CD14-positive monocyte (primary cell): Measurements from ENCODE around the gene HSPB9. TPM values are rescaled to one million over a fixed set of nuclear protein-coding genes. Genes with fewer than 3 reads are reported as not detected.
A peak's percentile ranks its signal among the peaks of the same experiment; 100 is the strongest.

Experiments used
- DNase-seq, 3 donors: peaks; one replicate each; pipeline ENCODE4 v3.0.0-alpha.2; 2011 to 2022
- H2AFZ ChIP-seq: 2 replicates; pipeline ENCODE4 v1.6.0; 2012; ENCODE audit warnings: mild to moderate bottlenecking, low read depth, low read length, inconsistent platforms; ENCODE audit not compliant: insufficient read depth, poor library complexity, severe bottlenecking
- H3K27ac ChIP-seq, 2 donors: 1 replicate in 1 of 2; 2 replicates in 1 of 2; pipeline ENCODE4 v1.5.1; 2012 to 2013; ENCODE audit warnings: low read length in 2 of 2, control low read depth in 1 of 2, inconsistent platforms in 1 of 2, low read depth in 1 of 2, mild to moderate bottlenecking in 1 of 2
- H3K27me3 ChIP-seq, 2 donors: one replicate each; pipeline versions ENCODE4 v1.6.0 to v1.6.1; 2011 to 2013; ENCODE audit warnings: low read length in 2 of 2; ENCODE audit not compliant: control insufficient read depth in 2 of 2, insufficient read depth in 2 of 2
- H3K36me3 ChIP-seq, 2 donors: replicated peaks in 1 of 2; 1 replicate in 1 of 2; 2 replicates in 1 of 2; pipeline versions ENCODE4 v1.5.1 to v1.6.1; 2012 to 2013; ENCODE audit warnings: low read length in 2 of 2, control low read depth in 1 of 2, inconsistent platforms in 1 of 2, mild to moderate bottlenecking in 1 of 2; ENCODE audit not compliant: insufficient read depth in 2 of 2, control insufficient read depth in 1 of 2
- H3K4me1 ChIP-seq, 2 donors: 1 replicate in 1 of 2; 2 replicates in 1 of 2; pipeline versions ENCODE4 v1.5.1 to v1.6.1; 2012 to 2013; ENCODE audit warnings: low read length in 2 of 2, control low read depth in 1 of 2, inconsistent platforms in 1 of 2, mild to moderate bottlenecking in 1 of 2, moderate library complexity in 1 of 2; ENCODE audit not compliant: insufficient read depth in 2 of 2, control insufficient read depth in 1 of 2
- H3K4me2 ChIP-seq: replicated peaks from 2 replicates; pipeline ENCODE3; 2012; ENCODE audit warnings: low read length, moderate library complexity, mild to moderate bottlenecking; ENCODE audit not compliant: poor library complexity, severe bottlenecking; ENCODE audit errors: extremely low read depth
- H3K4me3 ChIP-seq, 3 experiments: fragments of 200-600 bp in 1 of 3; sonication (generic) in 1 of 3; replicated peaks in 1 of 3; 1 replicate in 2 of 3; 2 replicates in 1 of 3; pipeline ENCODE4 v1.5.1; 2011 to 2013; ENCODE audit warnings: low read length in 3 of 3, mild to moderate bottlenecking in 3 of 3, control low read depth in 2 of 3, low read depth in 2 of 3, inconsistent platforms in 1 of 3, moderate library complexity in 1 of 3
- H3K79me2 ChIP-seq: 2 replicates; pipeline ENCODE4 v1.6.0; 2012; ENCODE audit warnings: mild to moderate bottlenecking, control low read depth, inconsistent platforms, low read length, moderate library complexity; ENCODE audit not compliant: insufficient read depth
- H3K9ac ChIP-seq: 2 replicates; pipeline ENCODE4 v1.6.0; 2017; ENCODE audit warnings: low read length, mild to moderate bottlenecking; ENCODE audit not compliant: insufficient read depth, poor library complexity, severe bottlenecking
- H3K9me3 ChIP-seq, 2 donors: replicated peaks in 1 of 2; 1 replicate in 1 of 2; 2 replicates in 1 of 2; pipeline versions ENCODE4 v1.5.1 to v1.6.1; 2012 to 2013; ENCODE audit warnings: low read length in 2 of 2, control low read depth in 1 of 2; ENCODE audit not compliant: control insufficient read depth in 1 of 2, insufficient read depth in 1 of 2
- H4K20me1 ChIP-seq: 2 replicates; pipeline ENCODE4 v1.6.0; 2012; ENCODE audit warnings: mild to moderate bottlenecking, low read length, control low read depth, moderate library complexity; ENCODE audit not compliant: insufficient read depth
- H3K27ac Mint-ChIP-seq, 7 donors: one replicate each; pipeline ENCODE4 v1.8.0; 2020; ENCODE audit warnings: mild to moderate bottlenecking in 7 of 7, mixed read lengths in 7 of 7, moderate library complexity in 6 of 7, inconsistent platforms in 2 of 7
- H3K27me3 Mint-ChIP-seq, 3 donors: one replicate each; pipeline ENCODE4 v1.8.0; 2021 to 2022; ENCODE audit warnings: low read depth in 3 of 3, mild to moderate bottlenecking in 3 of 3, mixed read lengths in 3 of 3, moderate library complexity in 3 of 3, inconsistent platforms in 1 of 3
- H3K36me3 Mint-ChIP-seq, 2 donors: one replicate each; pipeline ENCODE4 v1.8.0; 2020; ENCODE audit warnings: mixed read lengths in 2 of 2, inconsistent platforms in 1 of 2, mild to moderate bottlenecking in 1 of 2
- H3K4me1 Mint-ChIP-seq: one replicate; pipeline ENCODE4 v1.8.0; 2020; ENCODE audit warnings: mild to moderate bottlenecking, mixed read lengths
- H3K4me3 Mint-ChIP-seq, 2 donors: one replicate each; pipeline ENCODE4 v1.8.0; 2020; ENCODE audit warnings: mild to moderate bottlenecking in 2 of 2, mixed read lengths in 2 of 2, moderate library complexity in 1 of 2
- H3K9me3 Mint-ChIP-seq, 7 donors: one replicate each; pipeline ENCODE4 v1.8.0; 2020 to 2022; ENCODE audit warnings: mixed read lengths in 7 of 7, mild to moderate bottlenecking in 6 of 7, moderate library complexity in 6 of 7, inconsistent platforms in 2 of 7
- WGBS: methylation state at CpG from one replicate; pipeline ENCODE4 v1.1.5; 2013; ENCODE audit warnings: missing lambda C conversion rate; ENCODE audit not compliant: insufficient coverage; 5-methylcytosine and 5-hydroxymethylcytosine counted together
- intact Hi-C, 2 donors: fragments of 100-400 bp; cut with micrococcal nuclease; formaldehyde crosslinking; loops; one replicate each; pipeline versions ENCODE4 v1.15.0 to v1.15.1; 2023
- polyA plus RNA-seq, 3 donors: library from polyadenylated mRNA; depleted of rRNA in 1 of 3; unstranded in 2 of 3; stranded (reverse) in 1 of 3; fragments of 300-500 nt in 2 of 3; fragments of >200 nt in 1 of 3; fragmentation: Illumina TruSeq in 2 of 3; gene quantifications; 1 replicate in 2 of 3; 2 replicates in 1 of 3; pipeline ENCODE4 v1.2.3, GENCODE V29; 2012 to 2021
- TF ChIP-seq, protein P1 (sequence below): fragments of 200-600 bp; IDR thresholded peaks from one replicate; pipeline ENCODE4 v1.8.0; 2022; ENCODE audit warnings: antibody characterized with exemption, mild to moderate bottlenecking

The HSPB9 gene
- polyA plus RNA-seq, 3 donors, result 0.04 TPM; not detected in 2

DNA sequence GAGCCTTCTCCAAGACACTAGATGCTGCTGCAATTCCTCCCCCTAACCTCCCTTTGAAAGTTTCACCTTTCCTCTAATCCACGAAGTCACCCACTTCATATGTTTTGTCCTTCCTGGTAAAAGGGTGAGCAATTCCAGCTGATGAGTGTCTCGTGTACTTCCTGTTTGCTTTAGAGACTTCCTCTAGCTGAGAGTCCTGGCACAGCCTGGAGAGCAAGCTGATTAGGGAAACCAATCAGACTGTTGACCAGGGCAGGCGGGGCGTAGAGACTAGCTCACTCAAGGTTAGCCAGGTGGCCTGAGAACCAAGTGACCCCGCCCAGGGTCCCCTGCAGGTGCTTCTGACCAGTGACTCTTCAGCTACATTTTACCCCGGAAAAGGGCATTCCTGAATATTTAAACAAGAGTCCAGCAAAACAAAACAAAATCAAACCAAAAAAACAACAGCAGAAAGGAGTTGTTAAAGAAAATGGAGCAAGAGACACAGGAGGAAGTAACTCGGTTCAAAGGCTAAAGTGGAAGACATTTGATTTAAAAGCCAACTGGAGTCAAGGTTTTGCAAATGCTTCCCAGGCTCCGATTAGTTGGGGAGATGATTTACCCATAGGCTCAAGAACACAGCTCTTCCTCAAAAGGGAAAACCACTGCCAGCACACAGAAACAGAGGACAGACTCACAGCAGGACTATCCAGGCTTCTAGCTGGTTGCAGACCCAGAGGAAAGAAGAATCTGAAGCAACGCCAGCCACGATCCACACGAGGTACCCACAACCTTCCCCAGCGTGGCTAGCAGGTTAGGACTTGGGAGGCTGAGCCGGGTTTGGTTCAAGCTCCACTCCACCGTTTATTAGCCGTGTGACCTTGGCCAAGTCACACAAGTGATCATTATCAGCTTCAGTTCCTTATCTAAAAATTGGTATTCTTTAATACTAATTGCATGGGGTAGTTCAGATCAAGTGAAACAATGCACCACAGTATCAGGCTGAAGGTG, 13.4 kb downstream of the HSPB9 start:
- H3K9ac ChIP-seq, result no peak overlapping the region
- 36% methylated on average over 7 of the region's 15 CpGs for WGBS
- DNase-seq, result peak; percentile 75 to 88 (median 87)
- peak overlapping the region; percentile 59 to 84 for H3K27ac ChIP-seq
- H3K79me2 ChIP-seq, result peaks cover 91% of the 10 kb centered on the region
- peaks cover 8 to 57% of the 10 kb centered on the region in 2 donors for H3K36me3 ChIP-seq
- H3K4me3 ChIP-seq, result peak overlapping the region in 1 of 3 experiments; percentile 37
- peaks cover 97% of the 10 kb centered on the region for H4K20me1 ChIP-seq
- H3K4me3 Mint-ChIP-seq, result peak overlapping the region; percentile 20 to 75
- no peak overlapping the region for H2AFZ ChIP-seq
- H3K4me1 ChIP-seq, result peaks cover 59 to 66% of the 10 kb centered on the region in 2 donors
- no peaks in the 10 kb centered on the region for H3K27me3 ChIP-seq
- intact Hi-C loops, result no loop called here
- H3K27ac Mint-ChIP-seq, result peak overlapping the region; percentile 84 to 95 (median 94)
- no peaks in the 10 kb centered on the region for H3K27me3 Mint-ChIP-seq
- H3K9me3 Mint-ChIP-seq, result no peaks in the 10 kb centered on the region
- no peaks in the 10 kb centered on the region for H3K9me3 ChIP-seq
- peaks cover 13 to 43% of the 10 kb centered on the region in 2 donors for H3K36me3 Mint-ChIP-seq
- H3K4me2 ChIP-seq, result peak overlapping the region; percentile 52
- TF ChIP-seq, protein P1, sequence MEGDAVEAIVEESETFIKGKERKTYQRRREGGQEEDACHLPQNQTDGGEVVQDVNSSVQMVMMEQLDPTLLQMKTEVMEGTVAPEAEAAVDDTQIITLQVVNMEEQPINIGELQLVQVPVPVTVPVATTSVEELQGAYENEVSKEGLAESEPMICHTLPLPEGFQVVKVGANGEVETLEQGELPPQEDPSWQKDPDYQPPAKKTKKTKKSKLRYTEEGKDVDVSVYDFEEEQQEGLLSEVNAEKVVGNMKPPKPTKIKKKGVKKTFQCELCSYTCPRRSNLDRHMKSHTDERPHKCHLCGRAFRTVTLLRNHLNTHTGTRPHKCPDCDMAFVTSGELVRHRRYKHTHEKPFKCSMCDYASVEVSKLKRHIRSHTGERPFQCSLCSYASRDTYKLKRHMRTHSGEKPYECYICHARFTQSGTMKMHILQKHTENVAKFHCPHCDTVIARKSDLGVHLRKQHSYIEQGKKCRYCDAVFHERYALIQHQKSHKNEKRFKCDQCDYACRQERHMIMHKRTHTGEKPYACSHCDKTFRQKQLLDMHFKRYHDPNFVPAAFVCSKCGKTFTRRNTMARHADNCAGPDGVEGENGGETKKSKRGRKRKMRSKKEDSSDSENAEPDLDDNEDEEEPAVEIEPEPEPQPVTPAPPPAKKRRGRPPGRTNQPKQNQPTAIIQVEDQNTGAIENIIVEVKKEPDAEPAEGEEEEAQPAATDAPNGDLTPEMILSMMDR, result no peak
- peaks cover 65% of the 10 kb centered on the region for H3K4me1 Mint-ChIP-seq

DNA sequence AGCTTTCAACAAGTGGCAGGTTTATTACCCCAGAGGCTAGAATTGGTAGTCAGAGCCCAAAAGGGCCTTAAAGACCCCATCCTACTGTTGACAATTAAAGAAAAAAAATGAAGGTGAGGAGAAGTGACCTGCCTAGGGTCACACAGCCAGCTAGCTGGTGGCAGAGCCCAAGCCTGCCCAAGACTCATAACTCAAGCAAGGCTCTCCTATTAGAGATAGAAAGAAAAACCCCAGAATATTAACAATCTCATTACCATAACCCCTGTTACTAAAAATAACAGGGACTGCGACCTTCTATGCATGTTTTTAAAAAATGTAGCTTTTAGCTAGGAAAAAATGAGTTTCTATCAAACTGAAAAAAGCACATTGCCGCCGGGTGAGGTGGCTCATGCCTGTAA, 14.0 kb downstream of the HSPB9 start:
- intact Hi-C loops, result no loop called here
- Histone ChIP-seq H3K27me3 (no peaks in the 10 kb centered on the region), H2AFZ (no peak overlapping the region), H3K27ac (peak overlapping the region; percentile 59 to 84), H4K20me1 (peaks cover 97% of the 10 kb centered on the region), H3K79me2 (peaks cover 91% of the 10 kb centered on the region), H3K36me3 (peaks cover 13 to 64% of the 10 kb centered on the region in 2 donors), H3K9ac (no peak overlapping the region), H3K4me1 (peaks cover 52 to 63% of the 10 kb centered on the region in 2 donors), H3K4me2 (peak overlapping the region; percentile 52), H3K9me3 (no peaks in the 10 kb centered on the region), H3K4me3 (peak overlapping the region in 1 of 3 experiments; percentile 37)
- peak overlapping the region in 6 of 7 donors; percentile 63 to 94 (median 90) for H3K27ac Mint-ChIP-seq
- TF ChIP-seq, protein P1, result no peak
- H3K27me3 Mint-ChIP-seq, result no peaks in the 10 kb centered on the region
- 100% methylated on average over 2 of the region's 3 CpGs for WGBS
- peaks cover 65% of the 10 kb centered on the region for H3K4me1 Mint-ChIP-seq
- H3K4me3 Mint-ChIP-seq, result no peak overlapping the region
- DNase-seq, result no peak
- H3K36me3 Mint-ChIP-seq, result peaks cover 13 to 49% of the 10 kb centered on the region in 2 donors
- H3K9me3 Mint-ChIP-seq, result no peaks in the 10 kb centered on the region
